ENCODE results near the gene ILKAP.
"Not testable (repeated sequence)": the region's sequence is repeated elsewhere in the genome, so short reads cannot be mapped to it uniquely, and the experiment has no call there.

Gene ILKAP

GRCh38 chr2:238190445-238190844, 13.1 kb downstream of the ILKAP start:
- DNase-seq = no peak

- DNase-seq = no peak
These were observed 15.6 kb downstream of the ILKAP start for GRCh38 chr2:238187618-238188548.

GRCh38 chr2:238183821-238184220, 19.7 kb downstream of the ILKAP start:
- no peak for DNase-seq

GRCh38 chr2:238182362-238182761, 21.1 kb downstream of the ILKAP start:
- DNase-seq = no peak

- no peak for DNase-seq
These were observed 22.9 kb downstream of the ILKAP start for GRCh38 chr2:238180554-238180953.

- no peak for DNase-seq
These were observed 26.9 kb downstream of the ILKAP start for GRCh38 chr2:238176613-238177012.

- DNase-seq = no peak
These were observed 28.8 kb downstream of the ILKAP start for GRCh38 chr2:238174701-238175100.

GRCh38 chr2:238174291-238174690, 29.2 kb downstream of the ILKAP start:
- DNase-seq = no peak

GRCh38 chr2:238173692-238174091, 29.8 kb downstream of the ILKAP start:
- DNase-seq = no peak

GRCh38 chr2:238172439-238172838, 31.1 kb downstream of the ILKAP start:
- no peak for DNase-seq

- DNase-seq = no peak
These were observed 31.8 kb downstream of the ILKAP start for GRCh38 chr2:238171575-238172187.

- not testable (repeated sequence) for DNase-seq
These were observed 32.4 kb downstream of the ILKAP start for GRCh38 chr2:238171072-238171431.

- DNase-seq = no peak
These were observed 33.0 kb downstream of the ILKAP start for GRCh38 chr2:238170386-238171071.

GRCh38 chr2:238169708-238170251, 33.7 kb downstream of the ILKAP start:
- no peak for DNase-seq

GRCh38 chr2:238169048-238169707, 34.3 kb downstream of the ILKAP start:
- no peak for DNase-seq

- DNase-seq = no peak
These were observed 35.1 kb downstream of the ILKAP start for GRCh38 chr2:238168196-238169047.

- no peak for DNase-seq
These were observed 35.7 kb downstream of the ILKAP start for GRCh38 chr2:238167761-238168160.

GRCh38 chr2:238167344-238167715, 36.2 kb downstream of the ILKAP start:
- no peak for DNase-seq

GRCh38 chr2:238166391-238167343, 36.8 kb downstream of the ILKAP start:
- DNase-seq = no peak

- no peak for DNase-seq
These were observed 38.1 kb downstream of the ILKAP start for GRCh38 chr2:238165288-238165921.

All from stimulated activated naive CD4-positive, alpha-beta T cell (primary cell).